Hepatic stellate cell (primary cell): ENCODE data around the gene GRID1.

ENCODE experiments used
- DNase-seq: peaks from one replicate; pipeline ENCODE4 v3.0.0; 2011; ENCODE audit warnings: low spot score

The GRID1 gene

DNA sequence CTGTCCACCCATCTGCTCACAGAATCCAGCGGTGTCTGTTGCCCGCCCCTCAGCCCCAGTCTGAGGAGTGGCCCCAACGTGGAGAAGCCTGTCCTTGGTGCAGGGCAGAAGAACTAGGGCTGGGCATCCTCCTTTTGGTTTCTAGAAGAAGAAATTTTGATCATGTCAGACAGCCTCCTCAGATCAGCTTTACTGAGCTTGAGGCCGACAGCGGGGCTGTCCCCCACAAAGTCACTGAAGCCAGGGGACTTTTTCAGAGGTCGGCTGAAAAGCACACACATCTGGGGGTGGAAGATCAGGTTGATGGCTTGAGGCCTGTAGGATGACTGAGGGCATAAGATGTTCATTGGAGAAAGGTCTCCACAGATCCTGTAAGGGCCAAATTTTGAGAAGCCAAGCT is 767.9 kb downstream of the GRID1 start:
- no peak for DNase-seq

DNA sequence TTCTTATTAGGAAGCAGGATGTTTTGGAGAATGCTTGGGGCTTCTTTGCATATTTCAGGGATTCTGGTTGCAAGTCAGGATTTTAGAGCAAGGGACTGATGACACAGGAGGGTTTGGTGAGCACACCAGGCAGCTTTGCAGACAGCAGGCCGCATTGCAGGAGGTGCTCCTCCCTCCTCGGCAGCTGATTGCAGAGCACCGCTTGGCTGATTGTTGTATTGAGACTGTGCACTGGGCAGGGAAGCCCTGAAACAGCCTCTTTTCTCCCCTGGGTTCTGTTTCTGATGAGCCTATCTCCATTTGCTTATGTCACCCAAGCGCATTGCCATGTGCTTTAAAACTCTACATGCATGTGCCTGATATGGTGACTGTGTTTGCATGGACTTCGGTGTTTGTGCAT is 769.6 kb downstream of the GRID1 start:
- DNase-seq, result no peak

DNA sequence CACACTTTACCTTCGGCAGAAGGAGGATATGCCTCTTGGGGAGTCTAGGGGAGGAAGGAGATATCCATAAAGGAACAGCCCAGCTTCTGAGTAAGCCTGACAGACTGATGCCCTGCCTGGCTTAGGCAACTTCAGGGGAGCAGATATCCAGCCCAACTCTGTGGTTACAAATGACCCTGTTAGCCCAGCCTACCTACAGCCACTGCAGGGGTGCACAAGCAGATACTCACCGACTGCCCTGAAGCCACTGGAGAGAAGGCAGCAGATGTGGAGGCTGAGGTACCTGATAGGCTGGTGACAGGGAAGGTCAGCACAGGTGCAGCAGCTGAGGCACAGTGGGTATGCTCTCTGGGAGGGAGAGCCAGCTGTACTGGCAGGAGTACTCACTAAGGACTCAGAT is 770.2 kb downstream of the GRID1 start:
- no peak for DNase-seq

DNA sequence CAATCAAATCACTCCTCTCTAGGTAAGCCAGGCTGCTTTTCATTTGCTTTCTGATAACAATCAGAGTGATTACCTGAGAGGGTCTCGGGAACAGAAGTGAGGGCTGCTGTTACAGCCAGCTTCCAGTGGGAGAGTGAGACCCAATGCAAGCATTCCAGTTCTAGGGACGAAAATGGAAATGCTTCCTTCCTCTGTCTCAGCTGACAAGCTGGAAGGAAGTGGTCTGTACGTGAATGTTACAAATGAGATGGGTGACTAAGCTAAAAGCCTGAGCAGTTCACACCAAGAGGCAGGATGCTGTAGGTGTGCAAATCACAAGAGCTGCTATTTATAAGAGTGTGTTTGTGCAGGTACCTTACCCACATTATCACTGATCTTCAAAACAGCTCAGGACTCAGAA is 772.4 kb downstream of the GRID1 start:
- DNase-seq, result no peak

DNA sequence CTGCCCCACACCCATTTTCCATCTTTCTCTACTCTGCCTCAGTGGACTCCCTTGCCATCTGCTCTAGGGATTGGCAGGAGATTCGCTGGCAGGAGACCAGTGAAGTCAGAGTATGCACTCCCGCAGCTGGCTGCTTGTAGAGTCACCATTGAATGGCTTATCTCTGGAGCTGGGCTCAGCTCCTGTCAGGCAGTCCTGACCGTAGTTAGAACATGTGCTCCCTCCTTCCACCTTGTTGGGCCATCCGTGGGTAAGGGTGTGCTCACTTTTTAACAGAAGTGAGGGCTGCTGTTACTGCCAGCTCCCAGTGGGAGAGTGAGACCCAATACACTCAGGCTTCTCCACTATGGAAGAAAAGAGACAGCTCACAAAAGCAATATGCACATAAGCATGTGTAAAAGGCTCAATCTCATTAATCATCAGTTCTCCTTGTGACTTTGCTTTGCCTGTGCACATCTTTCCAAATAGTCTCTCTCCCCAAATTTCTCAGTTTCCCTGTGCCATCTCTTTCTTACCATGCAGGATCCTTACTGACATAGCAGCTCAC is 773.3 kb downstream of the GRID1 start:
- no peak for DNase-seq

DNA sequence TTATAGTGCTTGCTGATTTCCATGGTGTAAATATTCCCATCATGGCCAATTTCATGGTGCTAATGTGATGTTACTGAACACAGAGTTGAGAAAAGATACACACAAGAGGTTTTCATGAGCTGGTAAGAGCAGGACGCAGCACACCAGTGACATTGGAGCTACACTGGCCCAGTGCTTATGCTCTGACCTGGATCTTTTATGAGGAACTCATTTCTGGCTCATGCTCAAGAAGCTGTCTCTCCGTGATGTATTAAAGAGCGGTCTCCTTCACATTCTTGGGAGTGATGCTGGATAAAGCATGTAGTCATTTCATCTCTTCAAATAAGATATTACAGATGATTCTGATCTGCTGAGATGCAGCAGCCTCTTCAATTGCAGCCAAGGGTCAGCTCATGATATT is 785.2 kb downstream of the GRID1 start:
- no peak for DNase-seq

DNA sequence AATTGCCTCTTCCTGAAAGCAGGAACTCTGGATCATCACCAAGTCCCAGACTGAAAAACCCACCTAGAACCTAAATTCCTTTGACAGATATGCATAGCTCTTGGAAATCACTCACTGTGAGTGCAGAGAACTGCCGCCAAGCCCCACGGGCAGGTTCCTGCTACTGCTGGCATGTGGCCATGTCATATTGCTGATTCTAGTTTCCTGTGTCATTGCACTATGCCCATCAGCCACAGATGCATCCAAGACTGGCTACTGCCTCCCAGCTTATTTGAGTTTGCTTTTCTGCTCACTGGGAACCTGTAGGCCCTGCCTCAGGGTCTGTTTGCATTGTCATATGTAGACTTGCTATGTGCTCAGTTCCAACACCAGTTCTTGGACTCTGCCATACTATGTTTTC is 786.0 kb downstream of the GRID1 start:
- DNase-seq, result no peak

DNA sequence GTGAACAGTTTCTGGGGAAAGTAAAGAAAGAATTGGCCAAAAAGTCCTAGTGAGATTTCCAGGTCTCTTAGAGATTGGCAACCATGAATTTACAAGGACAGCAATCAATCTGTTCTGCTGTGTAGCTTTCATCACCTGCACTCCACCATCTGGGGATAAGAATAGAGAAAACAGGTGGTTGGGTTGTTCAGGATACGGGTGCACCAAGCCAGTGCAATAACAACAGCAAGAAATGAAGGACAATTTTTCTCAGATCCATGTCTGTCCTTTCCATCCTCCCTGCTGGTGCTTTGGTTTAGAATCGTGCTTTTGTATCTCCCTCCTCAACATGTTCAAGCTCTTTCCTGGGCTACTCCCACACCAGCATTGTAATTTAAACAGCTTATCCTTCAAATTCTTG is 787.7 kb downstream of the GRID1 start:
- no peak for DNase-seq

DNA sequence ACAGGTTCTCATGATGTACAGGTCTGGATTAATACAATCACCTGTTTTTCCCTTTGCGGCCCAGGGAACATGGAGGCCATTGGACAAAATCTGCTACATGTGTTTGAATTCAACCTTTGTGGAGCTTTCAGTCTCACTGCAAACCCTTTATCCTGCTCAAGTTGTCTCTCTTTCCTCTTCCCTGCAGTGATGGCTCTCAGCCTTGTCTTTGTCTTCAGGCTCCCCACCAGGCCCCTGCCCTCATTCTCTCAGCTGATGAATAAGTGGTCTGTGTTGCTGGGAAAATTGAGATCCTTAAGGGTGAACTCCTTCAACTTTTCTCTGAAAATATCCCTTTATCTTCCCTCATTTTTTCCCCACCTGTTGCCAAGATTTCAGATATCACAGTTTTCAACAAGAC is 791.2 kb downstream of the GRID1 start:
- no peak for DNase-seq

DNA sequence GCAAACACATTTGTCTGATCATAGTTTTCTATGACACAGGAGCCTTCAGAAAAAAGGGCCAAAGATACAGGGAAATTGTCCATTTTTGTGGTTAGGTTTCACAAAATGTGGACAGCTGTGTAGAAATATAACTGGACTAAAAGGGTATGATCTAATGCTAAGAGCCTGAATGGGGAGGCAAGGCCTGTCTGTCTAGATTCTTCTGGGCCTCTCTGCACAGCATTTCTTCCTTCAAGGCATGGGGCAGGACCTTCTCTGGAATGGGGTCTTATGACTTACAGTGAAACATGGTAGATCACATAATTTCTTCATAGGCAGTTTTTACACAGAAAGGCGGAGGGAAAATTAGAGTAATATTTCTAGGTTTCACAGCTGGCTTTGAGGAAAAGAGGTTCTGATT is 795.7 kb downstream of the GRID1 start:
- DNase-seq, result no peak

DNA sequence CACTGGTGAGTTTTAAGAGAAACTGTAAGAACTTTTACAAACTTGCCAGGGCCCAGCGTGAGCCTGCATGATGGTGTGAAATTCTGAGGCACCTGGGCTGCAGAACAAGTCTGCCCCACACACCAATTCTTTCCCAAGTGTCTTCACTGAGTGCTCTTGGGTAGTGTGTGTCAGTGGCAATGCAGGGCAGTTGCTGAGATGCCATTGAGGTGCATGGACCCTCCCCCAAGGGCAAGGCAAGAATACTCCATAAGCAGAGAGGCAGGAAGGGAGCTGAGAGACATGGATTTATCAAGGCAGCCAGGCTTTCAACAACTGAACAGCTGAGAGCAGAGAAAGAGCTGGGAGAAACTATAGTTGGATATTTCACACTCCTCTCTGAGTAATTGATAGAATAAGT is 801.2 kb downstream of the GRID1 start:
- no peak for DNase-seq

DNA sequence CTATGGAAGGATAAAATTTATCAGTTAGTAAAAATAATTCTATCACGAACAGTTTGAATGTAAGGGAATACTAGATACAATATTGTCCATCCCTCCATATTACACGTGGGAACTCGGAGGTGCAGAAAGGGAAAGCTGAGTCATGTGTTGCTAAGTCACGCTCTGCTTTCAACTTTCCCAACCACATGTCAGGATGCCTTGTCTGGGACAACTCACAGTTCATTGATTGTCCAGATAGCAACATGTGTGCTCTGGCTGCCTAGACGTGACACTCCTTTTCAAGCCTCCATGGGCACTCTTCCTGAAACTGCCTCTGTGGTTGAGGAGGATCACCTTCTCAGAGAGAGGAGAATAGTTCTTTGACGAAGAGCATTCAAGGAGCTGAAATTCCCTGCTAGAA is 808.1 kb downstream of the GRID1 start:
- no peak for DNase-seq

DNA sequence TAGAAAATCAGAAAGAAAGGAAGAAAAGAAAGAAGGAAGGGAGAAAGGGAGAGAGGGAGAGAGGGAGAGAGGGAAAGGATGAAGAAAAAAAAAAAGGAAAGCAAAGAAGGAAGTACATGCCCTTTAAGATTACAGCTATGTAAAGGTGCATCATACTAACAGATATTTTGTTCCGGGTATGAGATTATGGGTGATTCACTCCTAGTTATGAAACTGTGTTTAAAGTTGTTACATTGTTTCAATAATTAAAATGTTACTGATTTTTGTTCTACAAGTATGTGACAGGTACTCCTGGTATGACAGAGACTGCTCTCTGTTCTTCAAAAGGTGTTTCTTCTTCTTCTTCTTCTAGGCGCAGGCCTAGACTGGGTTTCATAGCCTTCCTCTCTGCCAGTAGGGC is 808.9 kb downstream of the GRID1 start:
- no peak for DNase-seq

DNA sequence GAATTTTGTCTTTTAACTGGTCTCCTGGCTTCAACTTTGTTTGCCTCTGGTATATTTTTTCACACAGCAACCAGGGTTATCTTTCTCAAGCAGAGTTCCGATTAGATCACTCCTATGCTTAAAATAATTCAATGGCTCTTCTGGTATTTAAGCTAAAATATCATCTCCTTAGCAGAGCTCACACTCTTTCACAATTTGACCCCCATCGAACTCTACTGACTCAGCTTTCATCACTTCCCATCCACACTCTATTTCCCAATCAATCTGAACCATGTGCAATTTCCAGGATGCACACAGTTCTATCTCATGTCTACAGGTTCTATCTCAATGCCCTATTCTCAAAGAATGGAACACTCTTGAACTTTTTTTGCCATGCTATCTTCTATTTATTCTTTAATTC is 809.5 kb downstream of the GRID1 start:
- no peak for DNase-seq
